HG02943 (cell line): ENCODE data around the gene ATXN1L.
"Not testable (repeated sequence)": the region's sequence is repeated elsewhere in the genome, so short reads cannot be mapped to it uniquely, and the experiment has no call there.

Source experiments
- ATAC-seq: cut with Tn5 transposase; IDR thresholded peaks from one replicate; pipeline ENCODE4 v1.9.1; 2021; ENCODE audit warnings: mild to moderate bottlenecking, low read depth, moderate library complexity; ENCODE audit not compliant: unreplicated experiment

The ATXN1L gene

GRCh38 chr16:71889147-71889546 lies 43.4 kb downstream of the ATXN1L start:
- no peak for ATAC-seq

DNA sequence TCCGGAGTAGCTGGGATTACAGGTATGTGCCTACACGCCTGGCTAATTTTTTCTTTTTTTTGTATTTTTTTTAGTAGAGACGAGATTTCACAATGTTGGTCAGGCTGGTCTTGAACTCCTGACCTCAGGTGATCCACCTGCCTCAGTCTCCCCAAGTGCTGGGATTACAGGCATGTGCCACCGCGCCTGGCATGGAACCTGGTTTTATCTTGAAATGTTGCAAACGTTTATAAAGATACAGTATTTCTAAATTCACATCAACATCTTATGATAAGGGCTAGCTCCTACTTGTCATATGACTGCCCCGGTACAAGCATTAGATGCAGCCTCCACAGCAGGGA lies 48.1 kb downstream of the ATXN1L start:
- no peak for ATAC-seq

DNA sequence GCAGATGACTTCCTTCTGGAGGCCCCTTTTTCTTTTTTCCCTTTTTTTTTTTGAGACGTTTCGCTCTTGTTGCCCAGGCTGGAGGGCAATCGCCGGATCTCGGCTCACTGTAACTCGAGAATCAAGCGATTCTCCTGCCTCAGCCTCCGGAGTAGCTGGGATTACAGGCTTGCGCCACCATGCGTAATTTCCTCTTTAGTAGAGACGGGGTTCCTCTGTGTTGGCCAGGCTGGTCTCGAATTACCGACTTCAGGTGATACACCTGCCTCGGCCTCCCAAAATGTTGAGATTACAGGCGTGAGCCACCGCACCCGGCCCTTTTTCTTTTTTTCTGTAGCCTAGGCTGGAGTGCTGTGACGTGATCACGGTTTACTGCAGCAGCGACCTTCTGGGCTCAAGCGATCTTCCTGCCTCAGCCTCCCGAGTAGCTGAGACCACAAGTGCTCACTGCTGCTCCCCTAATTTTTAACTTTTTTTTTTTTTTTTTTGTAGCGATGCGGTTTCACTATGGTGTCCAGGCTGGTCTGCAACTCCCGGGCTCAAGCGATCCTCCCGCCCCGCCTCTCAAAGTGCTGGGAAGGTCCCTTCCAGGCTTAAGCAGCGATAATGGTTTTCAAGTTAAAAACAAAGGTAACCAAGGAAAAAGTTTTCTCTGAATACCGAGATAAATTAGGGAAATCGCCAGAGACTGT lies 48.6 kb downstream of the ATXN1L start:
- ATAC-seq, result peak; percentile 24

- ATAC-seq, result peak; percentile 80
These were observed 49.3 kb downstream of the ATXN1L start, which contains the start of gene IST1 for GRCh38 chr16:71894921-71895678. TSS of gene IST1 (plus strand) at chr16:71895531. CDS start at chr16:71915641, 20,110 bp downstream.

DNA sequence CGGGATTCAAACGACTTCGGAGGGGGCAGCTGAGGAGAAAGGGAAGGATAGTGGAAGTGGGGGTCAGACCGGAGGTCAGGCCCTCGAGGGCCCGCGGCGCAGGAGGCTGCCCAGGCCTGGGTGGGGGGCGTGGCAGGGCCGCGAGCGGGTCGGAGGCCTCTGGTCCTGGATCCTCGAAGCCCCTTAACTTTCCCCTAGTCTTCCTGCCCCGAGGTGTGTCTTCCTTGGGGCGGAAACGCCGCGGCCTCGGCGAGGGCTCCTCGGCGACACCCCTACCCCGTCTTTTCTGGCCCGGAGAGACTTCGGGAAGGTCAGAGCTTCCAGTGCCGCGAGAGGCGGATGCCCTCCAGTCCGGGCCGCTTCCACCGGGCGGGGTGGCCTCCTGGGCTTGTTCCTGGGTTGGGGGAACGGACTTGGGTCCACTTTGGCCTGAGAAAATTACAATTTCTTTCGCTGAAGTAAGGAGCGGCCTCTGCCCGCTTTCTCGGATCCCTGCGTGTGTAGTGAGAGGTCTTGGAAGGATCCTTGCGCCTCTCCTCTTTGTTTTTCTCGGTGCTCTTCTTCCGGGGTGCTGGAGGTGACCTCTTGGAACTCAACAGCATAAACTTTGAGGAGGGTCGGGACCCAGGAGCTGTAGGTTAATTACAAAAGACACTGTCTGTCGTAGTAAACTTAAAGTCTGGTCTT lies 50.0 kb downstream of the ATXN1L start:
- peak; percentile 28 for ATAC-seq

- no peak for ATAC-seq
These were observed 51.1 kb downstream of the ATXN1L start for GRCh38 chr16:71896764-71897368.

- ATAC-seq, result no peak
These were observed 53.4 kb downstream of the ATXN1L start for GRCh38 chr16:71899171-71899570.

- ATAC-seq, result no peak
These were observed 57.0 kb downstream of the ATXN1L start for GRCh38 chr16:71902656-71903365.

GRCh38 chr16:71903608-71904007 lies 57.8 kb downstream of the ATXN1L start:
- ATAC-seq, result no peak

DNA sequence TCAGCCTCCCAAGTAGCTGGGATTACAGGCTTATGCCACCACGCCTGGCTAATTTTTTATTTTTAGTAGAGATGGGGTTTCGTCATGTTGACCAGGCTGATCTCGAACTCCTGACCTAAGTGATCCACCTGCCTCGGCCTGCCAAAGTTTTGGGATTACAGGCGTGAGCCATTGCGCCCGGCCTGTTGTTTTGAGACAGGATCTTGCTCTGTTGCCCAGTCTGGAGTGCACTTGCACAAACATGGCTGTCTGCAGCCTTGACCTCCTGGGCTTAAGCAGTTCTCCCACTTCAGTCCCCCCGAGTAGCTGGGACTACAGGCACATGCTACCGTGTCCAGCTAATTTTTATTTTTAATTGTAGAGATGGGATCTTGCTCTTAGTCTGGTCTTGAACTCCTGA lies 58.5 kb downstream of the ATXN1L start:
- ATAC-seq, result no peak

DNA sequence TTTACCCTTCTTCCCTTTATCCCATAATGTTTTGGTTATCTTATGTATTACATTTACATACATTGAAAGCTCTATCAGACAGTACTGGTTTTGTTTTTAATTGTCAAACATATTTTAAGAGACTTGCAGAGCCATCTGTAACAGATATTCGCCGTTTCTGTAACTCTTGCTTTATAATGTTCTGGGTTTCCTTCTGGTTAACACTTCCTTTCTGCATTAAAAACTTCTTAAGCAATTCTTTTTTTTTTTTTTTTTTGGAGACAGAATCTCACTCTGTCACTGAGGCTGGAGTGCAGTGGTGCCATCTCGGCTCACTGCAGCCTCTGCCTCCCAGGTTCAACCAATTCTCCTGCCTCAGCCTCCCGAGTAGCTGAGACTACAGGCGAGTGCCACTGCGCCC lies 60.0 kb downstream of the ATXN1L start:
- ATAC-seq, result not testable (repeated sequence)
